H1 (cell line): Measurements from ENCODE around the gene ALDH4A1. TPM values are rescaled to one million over a fixed set of nuclear protein-coding genes. Genes with fewer than 3 reads are reported as not detected.

Experiments used
- CTCF ChIA-PET: fragments of 300-600 bp; sonication (Branson Sonifier 250); formaldehyde crosslinking; loops from one replicate; lab custom pipeline; 2021; ENCODE audit not compliant: partially characterized antibody; lab: Charles Lee
- POLR2A ChIA-PET: fragments of 300-600 bp; sonication (Branson Sonifier 250); formaldehyde crosslinking; loops from one replicate; lab custom pipeline; 2021; ENCODE audit warnings: inconsistent platforms; ENCODE audit not compliant: partially characterized antibody; lab: Charles Lee
- DNase-seq, 2 experiments: peaks; one replicate each; pipeline versions ENCODE4 v3.0.0 to v3.0.0-alpha.2; 2010 to 2022; ENCODE audit warnings: low spot score in 2 of 2, low read depth in 1 of 2, mixed read lengths in 1 of 2
- FAIRE-seq: peaks from 2 replicates; lab custom pipeline; 2011; peaks lifted over from hg19 to GRCh38; lab: Jason Lieb, UNC
- H2AFZ ChIP-seq: 2 replicates; pipeline ENCODE4 v1.8.1; 2012; ENCODE audit warnings: low read length, inconsistent platforms
- H2AK5ac ChIP-seq: 2 replicates; pipeline ENCODE4 v1.6.1; 2013; ENCODE audit warnings: low read depth, low read length
- H2BK120ac ChIP-seq: replicated peaks from 2 replicates; pipeline ENCODE3; 2013; ENCODE audit warnings: low read depth, low read length, inconsistent platforms
- H2BK12ac ChIP-seq: 2 replicates; pipeline ENCODE4 v1.6.1; 2013; ENCODE audit warnings: low read depth, low read length
- H2BK15ac ChIP-seq: 2 replicates; pipeline ENCODE4 v1.6.1; 2013; ENCODE audit warnings: low read length
- H2BK20ac ChIP-seq: 2 replicates; pipeline ENCODE4 v1.6.1; 2013; ENCODE audit warnings: low read length
- H2BK5ac ChIP-seq: 2 replicates; pipeline ENCODE4 v1.6.1; 2013; ENCODE audit warnings: low read depth, low read length
- H3K14ac ChIP-seq: 2 replicates; pipeline ENCODE4 v1.6.1; 2013; ENCODE audit warnings: inconsistent platforms; ENCODE audit not compliant: insufficient read length
- H3K18ac ChIP-seq: 2 replicates; pipeline ENCODE4 v1.6.1; 2013; ENCODE audit warnings: low read length; ENCODE audit errors: extremely low read depth
- H3K23ac ChIP-seq: 2 replicates; pipeline ENCODE4 v1.6.1; 2013; ENCODE audit warnings: inconsistent platforms; ENCODE audit not compliant: insufficient read length
- H3K23me2 ChIP-seq: 2 replicates; pipeline ENCODE4 v1.6.1; 2013; ENCODE audit warnings: low read depth, low read length
- H3K27ac ChIP-seq: 2 replicates; pipeline ENCODE4 v1.6.1; 2011; ENCODE audit warnings: low read depth, low read length, inconsistent platforms
- H3K27me3 ChIP-seq, 4 experiments: replicated peaks in 1 of 4; 1 replicate in 1 of 4; 2 replicates in 3 of 4; pipeline versions ENCODE4 v1.6.1 to v1.8.1; 2011 to 2013; ENCODE audit warnings: low read length in 3 of 4, mild to moderate bottlenecking in 3 of 4, inconsistent platforms in 2 of 4, mixed read lengths in 2 of 4, moderate library complexity in 1 of 4; ENCODE audit not compliant: control insufficient read depth in 3 of 4, insufficient read depth in 3 of 4; ENCODE audit errors: extremely low read depth in 1 of 4
- H3K36me3 ChIP-seq, 4 experiments: 2 replicates each; pipeline versions ENCODE4 v1.6.1 to v1.8.1; 2011 to 2013; ENCODE audit warnings: mild to moderate bottlenecking in 4 of 4, low read length in 3 of 4, moderate library complexity in 2 of 4, control low read depth in 1 of 4, inconsistent platforms in 1 of 4; ENCODE audit not compliant: insufficient read depth in 4 of 4, control insufficient read depth in 2 of 4
- H3K4ac ChIP-seq: replicated peaks from 2 replicates; pipeline ENCODE3; 2013; ENCODE audit warnings: low read length, low read depth, mixed read lengths, inconsistent platforms; ENCODE audit not compliant: insufficient read length
- H3K4me1 ChIP-seq, 4 experiments: replicated peaks in 1 of 4; 1 replicate in 1 of 4; 2 replicates in 3 of 4; pipeline versions ENCODE4 v1.6.1 to v1.8.1; 2011 to 2013; ENCODE audit warnings: low read length in 3 of 4, inconsistent platforms in 2 of 4, mixed read lengths in 1 of 4; ENCODE audit not compliant: insufficient read depth in 4 of 4, control insufficient read depth in 3 of 4
- H3K4me2 ChIP-seq, 2 experiments: 2 replicates each; pipeline versions ENCODE4 v1.6.1 to v1.8.1; 2011 to 2013; ENCODE audit warnings: low read depth in 2 of 2, low read length in 2 of 2, control low read depth in 1 of 2, inconsistent platforms in 1 of 2, mild to moderate bottlenecking in 1 of 2; ENCODE audit not compliant: insufficient read depth in 1 of 2
- H3K4me3 ChIP-seq, 4 experiments: fragments of 200-600, 300-600 bp in 1 of 4; sonication (generic), shearing (Covaris generic), sonication (Bioruptor Twin) in 1 of 4; 2 replicates each; pipeline versions ENCODE4 v1.5.1 to v1.8.1; 2011 to 2016; ENCODE audit warnings: low read length in 4 of 4, low read depth in 3 of 4, control low read depth in 2 of 4, inconsistent platforms in 2 of 4, mild to moderate bottlenecking in 2 of 4, mixed read lengths in 1 of 4, moderate library complexity in 1 of 4; ENCODE audit not compliant: insufficient read depth in 2 of 4; ENCODE audit errors: extremely low read depth in 1 of 4
- H3K56ac ChIP-seq: replicated peaks from 2 replicates; pipeline ENCODE3; 2013; ENCODE audit warnings: low read depth, mild to moderate bottlenecking, mixed read lengths, low read length, inconsistent platforms; ENCODE audit not compliant: insufficient read length
- H3K79me1 ChIP-seq: 2 replicates; pipeline ENCODE4 v1.6.1; 2013; ENCODE audit warnings: low read depth, low read length, control low read depth
- H3K79me2 ChIP-seq, 2 experiments: 2 replicates each; pipeline versions ENCODE4 v1.6.1 to v1.8.1; 2012 to 2013; ENCODE audit warnings: low read length in 2 of 2, mild to moderate bottlenecking in 2 of 2, inconsistent platforms in 1 of 2; ENCODE audit not compliant: insufficient read depth in 2 of 2, control insufficient read depth in 1 of 2
- H3K9ac ChIP-seq, 4 experiments: replicated peaks in 1 of 4; 1 replicate in 1 of 4; 2 replicates in 3 of 4; pipeline versions ENCODE4 v1.6.1 to v1.8.1; 2011 to 2013; ENCODE audit warnings: low read depth in 3 of 4, low read length in 3 of 4, control low read depth in 2 of 4, mild to moderate bottlenecking in 2 of 4, moderate library complexity in 2 of 4, inconsistent platforms in 1 of 4; ENCODE audit errors: extremely low read depth in 1 of 4
- H3K9me3 ChIP-seq, 2 experiments: 2 replicates each; pipeline versions ENCODE4 v1.6.1 to v1.8.1; 2012 to 2013; ENCODE audit warnings: mild to moderate bottlenecking in 2 of 2, moderate library complexity in 2 of 2, control low read depth in 1 of 2, inconsistent platforms in 1 of 2, low read depth in 1 of 2, low read length in 1 of 2, mixed read lengths in 1 of 2; ENCODE audit not compliant: insufficient read depth in 2 of 2
- H4K20me1 ChIP-seq, 2 experiments: replicated peaks in 1 of 2; 2 replicates each; pipeline versions ENCODE3 to v1.8.1; 2011 to 2013; ENCODE audit warnings: inconsistent platforms in 2 of 2, low read length in 2 of 2, mild to moderate bottlenecking in 1 of 2; ENCODE audit not compliant: insufficient read depth in 2 of 2, control insufficient read depth in 1 of 2
- H4K5ac ChIP-seq: 2 replicates; pipeline ENCODE4 v1.6.1; 2013; ENCODE audit warnings: low read length, low read depth, mixed read lengths, inconsistent platforms; ENCODE audit not compliant: insufficient read length
- H4K8ac ChIP-seq: 2 replicates; pipeline ENCODE4 v1.8.0; 2013; ENCODE audit warnings: mild to moderate bottlenecking, moderate library complexity, low read length, inconsistent platforms; ENCODE audit not compliant: insufficient read depth; ENCODE audit errors: extremely low read depth
- H4K91ac ChIP-seq: replicated peaks from 2 replicates; pipeline ENCODE3; 2013; ENCODE audit warnings: low read length, mixed read lengths, inconsistent platforms; ENCODE audit not compliant: insufficient read length
- TAF1 ChIP-seq: IDR thresholded peaks from 2 replicates; pipeline ENCODE4 v1.6.1; 2011; ENCODE audit warnings: mild to moderate bottlenecking, low read depth, low read length
- WGBS, 2 experiments: shearing (Covaris generic) in 1 of 2; methylation state at CpG; one replicate each; pipeline versions ENCODE4 v1.1.6 to v1.1.7; 2013 to 2015; ENCODE audit warnings: low lambda C conversion rate in 2 of 2, mixed read lengths in 2 of 2, inconsistent platforms in 1 of 2, low coverage in 1 of 2, missing lambda C conversion rate in 1 of 2; ENCODE audit not compliant: insufficient replicate concordance in 2 of 2, insufficient coverage in 1 of 2, insufficient read length in 1 of 2; ENCODE audit errors: extremely low coverage in 1 of 2, missing lambda C conversion rate in 1 of 2; 5-methylcytosine and 5-hydroxymethylcytosine counted together
- polyA plus RNA-seq, 7 experiments: library from polyadenylated mRNA; depleted of rRNA in 3 of 7; stranded (reverse) in 5 of 7; unstranded in 2 of 7; fragments of >200 nt in 5 of 7; fragments of 200-250 nt in 2 of 7; gene quantifications; 1 replicate in 5 of 7; 2 replicates in 1 of 7; 4 replicates in 1 of 7; pipeline versions ENCODE4 v1.2.1 to v1.2.3, GENCODE V29; 2011 to 2013; ENCODE audit warnings: missing spikeins in 2 of 7, mixed read lengths in 2 of 7
- total RNA-seq: library from RNA; stranded (reverse); fragmentation: NEBNext Ultra II Directional; extraction: Animal tissue kit (Norgen Biotek cat#: 25700); gene quantifications from 2 replicates; pipeline ENCODE4 v1.2.1, GENCODE V29; 2021
- TF ChIP-seq, protein P1 (sequence below): IDR thresholded peaks from 2 replicates; pipeline ENCODE4 v1.6.1; 2012; ENCODE audit warnings: low read length, inconsistent platforms

Gene ALDH4A1
- total and polyA plus RNA-seq, 2 of the 8 experiments (the other 6 are each of a cell fraction or from before 2014, with no cell fraction given), result 30.3 to 35.9 TPM

- H3K27ac ChIP-seq, result no peak overlapping the region
- 91% methylated on average over 6 of the region's 6 CpGs; no CpG with 5 or more reads in 1 of the 2 experiments for WGBS, 2 experiments
- H2AFZ ChIP-seq, result no peak overlapping the region
- no peak overlapping the region for H2BK5ac ChIP-seq
- H3K4me2 ChIP-seq, result no peak overlapping the region
- H4K91ac ChIP-seq, result no peak overlapping the region
- no peak overlapping the region for H2BK120ac ChIP-seq
- H3K4me3 ChIP-seq, result no peak overlapping the region
- H2BK15ac ChIP-seq, result no peak overlapping the region
- no peak overlapping the region for H3K9ac ChIP-seq
- DNase-seq, result no peak
- peaks cover 12% of the 10 kb centered on the region; the same call in 1 of the 2 replicates for H3K23me2 ChIP-seq
- no peak for FAIRE-seq
- no peak overlapping the region for H3K56ac ChIP-seq
- no peaks in the 10 kb centered on the region for H3K79me2 ChIP-seq
- H4K20me1 ChIP-seq, result peaks cover 0 to 7% of the 10 kb centered on the region in 2 experiments
- H3K4ac ChIP-seq, result no peak overlapping the region
- no peak overlapping the region for H3K18ac ChIP-seq
- no peak overlapping the region for H4K8ac ChIP-seq
- H3K23ac ChIP-seq, result no peak overlapping the region
- TF ChIP-seq, protein P1, sequence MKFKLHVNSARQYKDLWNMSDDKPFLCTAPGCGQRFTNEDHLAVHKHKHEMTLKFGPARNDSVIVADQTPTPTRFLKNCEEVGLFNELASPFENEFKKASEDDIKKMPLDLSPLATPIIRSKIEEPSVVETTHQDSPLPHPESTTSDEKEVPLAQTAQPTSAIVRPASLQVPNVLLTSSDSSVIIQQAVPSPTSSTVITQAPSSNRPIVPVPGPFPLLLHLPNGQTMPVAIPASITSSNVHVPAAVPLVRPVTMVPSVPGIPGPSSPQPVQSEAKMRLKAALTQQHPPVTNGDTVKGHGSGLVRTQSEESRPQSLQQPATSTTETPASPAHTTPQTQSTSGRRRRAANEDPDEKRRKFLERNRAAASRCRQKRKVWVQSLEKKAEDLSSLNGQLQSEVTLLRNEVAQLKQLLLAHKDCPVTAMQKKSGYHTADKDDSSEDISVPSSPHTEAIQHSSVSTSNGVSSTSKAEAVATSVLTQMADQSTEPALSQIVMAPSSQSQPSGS, result no peak
- TF ChIP-seq TAF1, result no peak
- POLR2A ChIA-PET, result no interaction called here
- H3K4me1 ChIP-seq, result no peaks in the 10 kb centered on the region
- H3K27me3 ChIP-seq, result peaks cover 0 to 4% (median 1%) of the 10 kb centered on the region in 4 experiments; a peak in 3 of 7 replicates
- no peak overlapping the region for H3K14ac ChIP-seq
- no peak overlapping the region for H2BK20ac ChIP-seq
- H3K79me1 ChIP-seq, result no peaks in the 10 kb centered on the region
- H3K36me3 ChIP-seq, result no peaks in the 10 kb centered on the region; a peak in 1 of 8 replicates
- H2AK5ac ChIP-seq, result no peak overlapping the region
- no peak overlapping the region for H2BK12ac ChIP-seq
- no peaks in the 10 kb centered on the region for H3K9me3 ChIP-seq
- H4K5ac ChIP-seq, result no peak overlapping the region
- CTCF ChIA-PET, result interaction anchor here (0.8 to 2.7 kb wide), 3 partner anchors 14 to 34 kb away, joined by 3 to 15 read pairs (median 4); no protein-coding TSS in a partner anchor
These were observed 46.8 kb downstream of the ALDH4A1 start for GRCh38 chr1:18855573-18855972.
